GM04503 (cell line): Measurements from ENCODE around the gene ZNF30.
"Not testable (repeated sequence)": the region's sequence is repeated elsewhere in the genome, so short reads cannot be mapped to it uniquely, and the experiment has no call there.

ENCODE experiments used
- DNase-seq: peaks from one replicate; pipeline ENCODE4 v3.0.0-alpha.2; 2012; ENCODE audit warnings: low read depth

Gene ZNF30

DNA sequence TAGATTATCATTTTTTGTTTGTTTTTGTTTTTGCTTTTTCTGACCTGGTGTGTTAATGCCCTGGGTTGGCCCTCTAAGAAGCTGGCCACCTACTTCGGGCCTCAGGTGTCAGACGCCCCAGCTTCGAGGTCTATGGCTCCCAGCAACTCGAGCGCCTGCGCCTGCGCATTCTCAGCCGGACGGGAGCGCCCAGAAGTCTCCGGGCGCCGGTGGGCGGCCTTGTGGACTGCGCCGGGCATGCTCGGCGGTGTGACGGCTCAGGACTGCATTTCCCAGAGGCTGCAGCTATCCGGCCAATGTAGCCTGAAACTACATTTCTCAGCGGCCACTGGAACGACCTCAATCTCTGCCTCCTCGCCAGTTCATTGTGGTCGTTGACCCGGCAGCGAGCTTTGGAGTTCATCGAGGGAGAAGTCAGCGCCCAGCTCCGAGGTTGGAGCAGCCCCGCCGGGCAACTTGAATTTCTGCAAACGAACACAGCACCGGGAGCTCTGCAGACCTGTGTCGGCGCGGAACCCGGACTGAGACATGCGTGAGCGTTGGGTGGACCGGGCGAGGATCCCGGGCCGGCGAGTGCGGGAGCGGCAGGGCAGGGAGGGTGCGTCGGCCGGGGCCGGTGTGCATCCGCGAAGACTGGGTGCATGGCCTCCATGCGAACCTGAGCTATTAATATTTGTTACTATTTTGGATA lies at the start of gene ZNF30:
TSS of gene ZNF30 (plus strand) at position 219 of the 691 bp plus-strand sequence. CDS start 3,045 bp downstream, outside the sequence.
- peak; percentile 50 for DNase-seq

DNA sequence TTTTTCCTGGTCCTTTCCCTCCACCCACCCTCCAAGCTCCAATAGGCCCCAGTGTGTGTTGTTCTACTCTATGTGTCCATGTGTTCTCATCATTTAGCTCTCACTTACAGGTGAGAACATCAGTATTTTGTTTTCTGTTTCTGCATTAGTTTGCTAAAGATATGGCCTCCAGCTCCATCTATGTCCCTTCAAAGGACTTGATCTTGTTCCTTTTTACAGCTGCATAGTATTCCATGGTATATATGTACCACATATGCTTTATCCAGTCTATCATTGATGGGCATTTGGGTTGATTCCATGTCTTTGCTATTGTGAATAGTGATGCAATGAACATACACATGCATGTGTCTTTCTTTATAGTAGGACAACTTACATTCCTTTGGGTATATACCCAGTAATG lies 47.1 kb upstream of the ZNF30 start:
- DNase-seq, result no peak

DNA sequence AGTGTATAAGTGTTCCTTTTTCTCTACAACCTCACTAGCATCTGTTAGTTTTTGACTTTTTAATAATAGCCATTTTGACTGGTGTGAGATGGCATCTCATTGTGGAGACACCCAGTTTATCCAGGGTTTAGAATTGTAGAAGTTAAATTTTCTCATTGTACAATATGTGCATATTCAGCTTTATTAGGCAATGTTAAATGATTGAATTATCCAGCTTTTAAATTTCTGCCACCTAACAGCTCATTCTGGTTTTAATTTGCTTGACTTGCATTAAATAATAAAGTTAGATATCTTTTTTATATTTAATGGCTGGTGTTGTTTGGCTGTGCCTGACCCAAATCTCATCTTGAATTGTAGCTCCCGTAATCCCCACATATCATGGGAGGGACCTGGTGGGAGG lies 46.7 kb upstream of the ZNF30 start:
- DNase-seq, result no peak

DNA sequence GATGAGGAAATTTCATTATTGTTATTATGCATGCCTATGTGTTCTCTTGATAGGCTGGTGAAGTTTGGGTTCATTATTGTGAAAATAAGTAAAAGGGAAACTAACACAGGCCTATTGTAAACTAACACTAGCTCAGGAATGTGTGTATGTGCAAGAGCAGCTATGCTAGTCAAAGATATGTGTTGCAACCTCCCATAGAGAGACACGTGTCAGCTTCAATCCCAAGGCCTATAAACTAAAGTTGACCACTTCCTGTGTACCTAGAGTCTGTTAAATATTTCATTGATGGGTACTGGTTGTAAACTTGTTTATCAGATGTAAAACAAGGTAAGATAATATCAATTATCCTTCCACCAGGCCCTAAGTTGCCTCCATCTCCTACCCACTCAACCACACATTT lies 44.7 kb upstream of the ZNF30 start:
- no peak for DNase-seq

DNA sequence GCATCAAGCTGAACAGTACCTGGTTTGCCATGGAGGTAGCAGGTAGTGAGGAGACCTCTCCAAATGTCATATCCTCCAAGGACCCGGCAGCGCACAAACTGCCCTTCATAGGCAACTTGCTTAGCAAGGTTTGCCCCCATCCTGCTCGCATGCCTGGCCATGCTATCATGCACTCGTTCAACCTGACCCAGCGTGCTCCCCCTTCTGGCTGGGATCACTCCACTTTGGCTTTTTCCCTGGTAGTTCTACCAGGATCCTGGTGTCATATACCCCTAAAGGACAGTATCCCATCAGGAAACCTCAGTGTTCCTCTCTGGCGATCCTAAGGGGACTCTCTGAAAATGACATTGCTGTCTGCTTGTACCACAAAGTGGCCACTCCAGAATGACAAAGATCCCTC lies 38.6 kb upstream of the ZNF30 start:
- DNase-seq, result no peak

DNA sequence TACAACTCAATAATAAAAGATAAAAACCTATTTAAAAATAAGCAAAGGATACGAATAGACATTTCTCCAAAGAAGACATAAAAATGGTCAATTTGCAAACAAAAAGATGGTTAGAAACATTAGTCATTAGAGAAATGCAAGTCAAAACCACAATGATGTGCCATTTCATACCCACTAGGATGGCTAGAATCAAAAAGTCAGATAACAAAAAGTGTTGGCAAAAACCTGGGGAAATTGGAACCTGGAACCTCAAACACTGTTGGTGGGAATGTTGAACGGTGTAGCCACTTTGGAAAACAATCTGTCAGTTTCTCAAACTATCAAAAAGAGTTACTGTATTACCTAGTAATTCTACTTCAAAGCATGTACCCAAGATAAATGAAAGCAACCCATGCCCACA lies 26.5 kb upstream of the ZNF30 start:
- DNase-seq, result no peak

DNA sequence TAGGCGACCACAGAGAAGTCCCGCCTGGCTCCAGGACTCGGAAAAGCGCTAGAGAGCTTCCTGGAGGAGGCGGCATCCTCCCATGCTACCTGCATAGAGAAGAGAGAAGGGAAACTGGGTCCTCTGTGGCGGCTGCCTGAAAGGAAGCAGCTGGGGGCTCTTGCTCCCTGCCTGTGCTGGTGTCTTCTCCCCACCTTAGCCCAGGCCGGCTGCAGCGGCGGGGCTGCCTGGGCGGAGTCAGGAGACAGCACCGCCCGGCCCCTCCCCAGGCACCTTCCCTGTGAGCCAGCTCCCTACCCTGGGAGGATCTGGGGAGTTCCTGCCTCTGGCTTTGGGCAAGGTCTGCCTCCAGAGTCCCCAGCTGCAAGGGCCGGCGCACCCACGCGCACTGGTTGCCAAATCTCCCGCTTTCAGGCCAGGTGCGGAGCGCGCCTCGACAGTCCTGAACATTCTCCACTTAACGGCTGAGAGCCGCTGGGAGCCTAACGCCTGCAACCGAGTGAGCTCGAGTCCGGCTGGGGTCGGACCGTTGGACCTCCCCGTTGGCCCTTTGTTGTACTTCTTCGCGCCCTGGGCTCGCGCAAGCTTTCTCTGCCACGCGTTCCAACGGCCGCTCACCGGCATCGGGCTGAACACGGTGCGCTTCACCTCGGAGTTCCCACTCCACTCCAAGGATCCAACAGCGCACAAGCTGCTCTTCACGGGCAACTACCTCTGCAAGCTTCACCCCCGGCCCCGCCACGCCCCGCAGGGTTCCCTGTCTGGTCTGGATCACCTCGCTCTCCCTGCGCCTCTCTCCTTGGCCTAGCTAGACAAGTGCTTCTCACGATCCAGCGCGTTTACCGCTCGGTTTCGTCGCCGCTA lies 21.8 kb upstream of the ZNF30 start:
- DNase-seq, result no peak

DNA sequence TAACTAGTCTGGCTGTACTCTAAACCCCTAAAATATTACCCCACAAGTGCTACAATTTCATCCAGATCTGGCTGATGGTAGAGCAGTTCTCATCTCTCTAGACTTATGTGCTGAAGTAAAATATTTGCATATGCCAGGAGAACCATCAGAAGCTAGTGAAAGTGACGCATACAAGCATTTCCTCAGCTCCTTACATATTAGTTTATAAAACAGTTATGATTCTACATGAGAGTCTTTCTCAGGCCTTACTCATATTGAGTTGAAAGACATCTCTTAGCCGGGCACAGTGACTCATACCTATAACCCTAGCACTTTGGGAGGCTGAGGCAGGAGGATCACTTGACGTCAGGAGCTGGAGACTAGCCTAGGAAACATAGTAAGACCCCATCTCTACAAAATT lies 15.9 kb upstream of the ZNF30 start:
- no peak for DNase-seq

DNA sequence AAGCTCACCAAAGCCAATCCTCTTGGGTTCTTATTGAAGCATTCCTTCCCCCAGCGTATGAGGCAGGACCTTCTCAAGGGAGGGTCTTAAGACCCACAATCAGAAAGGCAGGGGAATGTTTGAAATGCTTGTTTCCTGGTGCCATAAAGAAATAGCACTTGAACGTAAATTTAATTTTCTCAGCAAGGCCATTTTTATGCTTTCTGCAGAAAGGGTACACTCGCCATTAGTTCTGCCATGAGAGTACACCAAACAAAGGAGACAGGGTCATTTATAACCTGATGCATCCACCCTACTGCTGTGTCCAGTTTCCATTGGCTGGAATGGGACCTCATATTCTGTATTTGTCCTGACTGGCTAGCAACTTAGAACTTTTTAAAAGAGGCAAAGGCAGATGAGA lies 9.6 kb upstream of the ZNF30 start:
- not testable (repeated sequence) for DNase-seq

DNA sequence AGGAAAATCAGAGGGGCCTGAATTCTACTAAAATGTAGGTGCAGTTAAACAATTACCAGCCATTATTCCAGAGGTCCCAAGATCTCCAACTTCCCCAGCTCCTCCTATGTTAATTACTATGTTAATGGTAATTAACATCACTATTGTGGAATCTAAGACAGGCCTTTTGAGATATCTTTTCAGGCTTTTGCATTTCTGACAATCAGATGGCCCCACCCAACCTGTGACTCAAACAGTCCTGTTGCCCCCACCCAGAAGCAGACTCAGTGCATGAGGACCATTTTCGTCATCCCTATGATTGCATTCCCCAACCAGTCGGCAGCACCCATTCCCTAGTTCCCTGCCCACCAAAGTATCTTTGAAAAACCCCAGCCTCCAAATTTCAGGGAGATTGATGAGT lies 8.5 kb upstream of the ZNF30 start:
- DNase-seq, result no peak

DNA sequence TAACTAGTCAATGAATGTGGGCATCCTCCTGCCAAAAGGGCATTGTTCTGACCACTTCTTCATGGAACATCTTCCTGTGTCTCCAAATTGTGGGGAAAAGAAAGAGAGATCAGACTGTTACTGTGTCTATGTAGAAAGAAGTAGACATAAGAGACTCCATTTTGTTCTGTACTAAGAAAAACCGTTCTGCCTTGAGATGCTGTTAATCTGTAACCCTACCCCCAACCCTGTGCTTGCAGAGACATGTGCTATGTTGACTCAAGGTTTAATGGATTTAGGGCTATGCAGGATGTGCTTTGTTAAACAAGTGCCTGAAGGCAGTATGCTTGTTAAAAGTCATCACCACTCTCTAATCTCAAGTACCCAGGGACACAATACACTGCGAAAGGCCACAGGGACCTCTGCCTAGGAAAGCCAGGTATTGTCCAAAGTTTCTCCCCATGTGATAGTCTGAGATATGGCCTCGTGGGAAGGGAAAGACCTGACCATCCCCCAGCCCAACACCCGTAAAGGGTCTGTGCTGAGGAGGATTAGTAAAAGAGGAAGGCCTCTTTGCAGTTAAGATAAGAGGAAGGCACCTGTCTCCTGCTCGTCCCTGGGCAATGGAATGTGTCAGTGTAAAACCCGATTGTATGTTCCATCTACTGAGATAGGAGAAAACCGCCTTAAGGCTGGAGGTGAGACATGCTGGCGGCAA lies 6.5 kb upstream of the ZNF30 start:
- not testable (repeated sequence) for DNase-seq

DNA sequence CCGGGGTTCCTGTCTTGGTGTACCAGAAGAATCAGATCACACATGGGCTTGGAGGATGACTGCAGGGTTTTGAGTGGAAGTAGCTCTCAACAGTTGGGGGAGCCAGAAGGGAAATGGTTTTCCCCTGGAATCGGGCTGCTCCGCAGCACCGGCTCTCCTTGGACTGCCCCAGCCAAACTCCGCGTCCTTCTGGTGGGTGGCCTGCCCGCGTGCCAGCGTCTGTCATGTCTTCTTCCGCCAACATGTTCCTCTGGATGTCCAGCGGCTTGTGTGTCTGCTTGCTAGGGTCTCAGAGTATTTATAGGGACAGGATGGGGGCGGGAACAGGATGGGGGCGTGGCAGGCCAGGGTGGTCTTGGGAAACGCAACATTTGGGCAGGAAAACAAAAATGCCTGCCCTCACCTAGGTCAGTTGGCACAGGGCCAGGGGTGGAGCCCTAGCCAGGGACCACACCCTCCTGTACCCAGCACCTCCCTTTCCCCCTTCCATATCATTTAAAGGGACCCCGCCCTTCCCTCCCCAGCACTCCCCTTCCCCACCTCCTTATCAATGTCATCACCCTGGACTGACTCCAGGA lies 1.3 kb upstream of the ZNF30 start:
- DNase-seq, result no peak

DNA sequence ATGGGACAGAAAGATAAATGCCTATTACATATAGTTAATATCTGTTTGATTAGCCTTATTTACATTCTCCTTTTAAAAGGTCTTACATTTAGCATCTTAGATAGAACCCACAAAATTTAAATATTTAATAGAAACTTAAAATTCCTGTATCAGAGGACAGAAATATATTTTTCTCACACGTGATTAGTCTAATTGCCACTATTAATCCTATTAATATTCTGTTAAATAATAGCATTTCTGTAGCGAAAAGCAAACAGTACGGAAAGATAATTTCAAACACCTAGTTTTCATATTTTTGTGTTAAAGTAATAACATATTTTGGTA lies 380 bp upstream of the ZNF30 start:
- DNase-seq, result no peak

DNA sequence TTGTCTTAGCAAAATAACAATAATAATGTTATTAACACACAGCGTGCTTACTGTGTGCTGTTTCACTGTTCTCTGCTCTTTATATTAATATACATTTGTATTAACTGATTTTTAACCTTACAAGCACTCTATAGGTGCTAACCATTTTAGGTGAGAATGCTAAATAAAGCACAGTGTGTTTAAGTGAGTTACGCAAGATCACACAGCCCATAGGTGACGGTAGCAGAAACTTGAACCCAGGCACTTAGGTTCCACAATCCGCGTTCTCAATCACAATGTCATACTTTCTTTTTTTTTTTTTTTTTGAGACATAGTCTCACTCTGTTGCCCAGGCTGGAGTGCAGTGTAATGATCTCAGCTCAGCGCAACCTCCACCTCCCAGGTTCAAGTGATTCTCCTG lies 5.8 kb downstream of the ZNF30 start:
- no peak for DNase-seq

DNA sequence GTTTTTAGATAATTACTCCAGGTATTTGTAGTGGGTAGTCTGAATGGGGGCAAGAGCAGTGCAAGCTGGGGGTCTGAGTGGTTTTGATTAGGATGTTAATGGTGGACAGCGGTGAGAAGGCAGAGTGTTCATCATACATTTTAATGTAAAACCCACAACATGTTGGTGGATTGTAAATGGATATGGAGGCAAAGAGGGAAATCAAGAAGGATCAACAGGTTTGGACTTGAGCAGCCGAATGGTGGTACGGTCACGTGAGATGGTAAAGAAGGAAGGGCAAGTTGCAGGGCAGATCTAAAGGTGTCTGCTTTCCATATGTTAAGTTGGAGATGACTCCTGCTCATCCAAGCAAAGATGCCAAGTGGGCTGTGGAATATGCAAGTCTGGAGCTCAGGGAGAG lies 9.5 kb downstream of the ZNF30 start:
- no peak for DNase-seq

DNA sequence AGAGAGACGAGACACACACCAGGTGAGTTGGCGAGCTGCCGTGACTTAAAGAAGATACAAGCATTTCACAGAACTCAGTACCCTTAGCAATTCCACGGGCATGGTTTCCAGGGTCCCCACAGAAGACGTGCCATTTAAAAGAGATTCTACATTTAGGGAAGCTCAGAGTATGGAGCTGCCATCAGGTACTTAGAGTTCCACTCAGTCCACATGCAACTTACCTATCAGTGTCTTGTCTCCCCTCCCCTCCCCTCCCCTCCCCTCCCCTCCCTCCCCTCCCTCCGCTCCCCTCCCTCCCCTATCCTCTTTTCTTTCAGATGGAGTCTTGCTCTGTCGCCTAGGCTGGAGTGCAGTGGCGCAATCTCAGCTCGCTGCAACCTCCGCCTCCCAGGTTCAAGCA lies 12.2 kb downstream of the ZNF30 start:
- DNase-seq, result no peak

DNA sequence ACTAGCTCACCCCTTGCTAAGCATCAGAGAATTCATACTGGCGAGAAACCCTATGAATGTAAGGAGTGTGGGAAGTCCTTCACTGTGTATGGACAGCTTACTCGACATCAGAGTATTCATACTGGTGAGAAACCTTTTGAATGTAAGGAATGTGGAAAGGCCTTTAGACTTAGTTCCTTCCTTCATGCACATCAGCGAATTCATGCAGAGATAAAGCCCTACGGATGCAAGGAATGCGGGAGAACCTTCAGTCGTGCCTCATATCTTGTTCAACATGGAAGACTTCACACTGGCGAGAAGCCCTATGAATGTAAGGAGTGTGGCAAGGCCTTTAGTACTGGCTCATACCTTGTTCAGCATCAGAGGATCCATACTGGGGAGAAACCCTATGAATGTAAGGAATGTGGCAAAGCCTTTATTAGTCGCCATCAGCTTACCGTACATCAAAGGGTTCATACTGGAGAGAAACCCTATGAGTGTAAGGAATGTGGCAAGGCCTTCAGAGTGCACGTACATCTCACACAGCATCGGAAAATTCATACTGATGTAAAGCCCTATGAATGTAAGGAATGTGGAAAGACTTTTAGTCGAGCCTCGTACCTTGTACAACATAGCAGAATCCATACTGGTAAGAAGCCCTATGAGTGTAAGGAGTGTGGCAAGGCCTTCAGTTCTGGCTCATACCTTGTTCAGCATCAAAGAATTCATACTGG lies 17.3 kb downstream of the ZNF30 start:
- no peak for DNase-seq

DNA sequence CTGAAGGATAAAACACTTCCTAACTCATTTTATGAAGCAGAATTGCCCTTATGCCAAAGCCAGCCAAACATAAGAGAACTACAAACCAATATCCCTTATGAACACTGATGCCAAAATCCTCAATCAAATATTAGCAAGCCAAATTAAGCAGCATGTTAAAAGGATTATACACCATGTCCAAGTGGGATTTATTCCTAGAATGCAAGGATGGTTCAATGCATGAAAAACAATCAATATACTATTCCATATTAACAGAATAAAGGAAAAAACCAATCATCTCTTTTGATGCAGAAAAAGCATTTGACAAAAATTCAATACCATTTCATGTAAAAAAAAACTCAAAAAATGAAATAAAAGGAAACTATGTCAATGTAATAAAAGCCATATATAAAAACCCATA lies 26.4 kb downstream of the ZNF30 start:
- no peak for DNase-seq

DNA sequence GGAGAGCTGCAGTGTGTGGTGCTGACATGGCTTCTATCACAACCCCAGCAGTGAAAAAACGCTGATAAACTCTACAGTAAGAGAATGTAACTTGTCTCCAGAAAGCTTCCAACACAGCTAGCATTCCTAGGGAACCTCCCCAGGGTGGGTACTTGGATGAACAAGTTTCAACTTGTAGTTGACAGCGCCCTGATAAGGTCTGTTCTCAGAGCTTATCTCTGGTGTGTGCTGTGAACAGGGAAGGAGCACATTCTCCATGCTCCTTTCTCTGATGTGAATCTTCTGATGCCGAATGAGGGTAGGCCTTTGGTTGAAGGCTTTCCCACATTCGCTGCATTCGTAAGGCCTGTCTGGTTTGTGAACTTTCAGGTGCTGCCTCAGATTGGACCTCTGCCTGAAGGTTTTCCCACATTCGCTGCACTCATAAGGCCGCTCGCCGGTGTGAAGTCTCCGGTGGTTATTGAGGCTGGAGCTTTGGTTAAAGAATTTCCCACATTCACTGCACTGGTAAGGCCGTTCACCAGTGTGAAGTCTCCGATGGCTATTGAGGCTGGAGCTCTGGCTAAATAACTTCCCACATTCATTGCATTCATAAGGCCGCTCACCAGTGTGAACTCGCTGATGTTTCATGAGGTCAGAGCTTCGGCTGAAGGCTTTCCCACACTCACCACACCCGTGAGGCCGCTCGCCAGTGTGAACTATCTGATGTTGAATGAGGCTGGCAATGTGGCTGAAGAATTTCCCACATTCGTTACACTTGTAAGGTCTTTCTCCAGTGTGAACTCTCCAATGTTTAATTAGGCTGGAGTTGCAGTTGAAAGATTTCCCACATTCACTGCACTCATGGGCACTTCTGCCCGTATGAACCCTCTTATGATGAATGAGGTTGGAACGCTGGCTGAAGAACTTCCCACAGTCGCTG lies 31.4 kb downstream of the ZNF30 start:
- DNase-seq, result no peak

DNA sequence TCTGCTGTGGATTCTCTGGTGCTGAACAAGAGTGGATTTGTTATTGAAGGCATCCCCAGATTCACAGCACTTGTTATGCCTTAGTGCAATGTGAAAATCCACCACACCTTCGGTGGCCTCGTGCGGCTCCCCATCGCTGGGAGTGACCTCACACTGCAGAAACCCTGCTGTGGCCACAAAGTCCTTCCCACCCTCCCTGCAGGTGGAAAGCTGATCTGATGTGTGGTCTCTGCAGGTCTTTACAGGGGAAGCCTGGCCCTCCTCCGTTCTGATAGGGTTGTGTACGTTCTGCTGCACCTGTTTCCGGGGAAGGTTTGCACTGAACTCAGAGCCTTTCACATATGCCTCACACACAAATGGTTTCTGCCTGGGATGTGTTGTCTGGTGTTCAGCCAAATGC lies 32.3 kb downstream of the ZNF30 start:
- DNase-seq, result no peak
